ENCODE measurements around the gene ZNF236.

GRCh38 chr18:76909439-76909838, 87.1 kb downstream of the ZNF236 start:
- TF ChIP-seq CTCF (IDR thresholded peaks at IDR 0.05) (no peak), POLR2AphosphoS5 (IDR thresholded peaks at IDR 0.05) (no peak)

All from suprapubic skin (tissue), 3 donors.